GM06990 (cell line): ENCODE data around the gene NLE1.

Experiments used
- DNase-seq: peaks from one replicate; pipeline ENCODE4 v3.0.0-alpha.2; 2011; ENCODE audit not compliant: insufficient read length; ENCODE audit errors: extremely low read depth
- H3K27me3 ChIP-seq: replicated peaks from 2 replicates; pipeline ENCODE4 v1.6.0; 2011; ENCODE audit warnings: low read length; ENCODE audit not compliant: control insufficient read depth, insufficient read depth
- H3K36me3 ChIP-seq: 2 replicates; pipeline ENCODE4 v1.5.1; 2011; ENCODE audit warnings: low read length; ENCODE audit not compliant: control insufficient read depth, insufficient read depth
- H3K4me3 ChIP-seq: replicated peaks from 2 replicates; pipeline ENCODE4 v1.5.1; 2011; ENCODE audit warnings: low read depth, mild to moderate bottlenecking, control low read depth, low read length
- CTCF ChIP-seq: IDR thresholded peaks from 2 replicates; pipeline ENCODE4 v1.5.1; 2011; ENCODE audit warnings: low read length, control low read depth, mild to moderate bottlenecking, inconsistent platforms; ENCODE audit not compliant: insufficient read depth, poor library complexity, severe bottlenecking

The NLE1 gene

GRCh38 chr17:35142467-35142796 is 329 bp upstream of the NLE1 start:
- no peak for DNase-seq
- no peaks in the 10 kb centered on the region; the same call in 1 of the 2 replicates for H3K27me3 ChIP-seq

GRCh38 chr17:35138218-35138617 is 3.9 kb downstream of the NLE1 start:
- no peak overlapping the region for H3K4me3 ChIP-seq
- H3K27me3 ChIP-seq = no peaks in the 10 kb centered on the region
- peaks cover 34% of the 10 kb centered on the region for H3K36me3 ChIP-seq
- no peak for DNase-seq
- TF ChIP-seq CTCF = no peak

More at GRCh38 chr17:35142467-35142796, 329 bp upstream of the NLE1 start:
- TF ChIP-seq CTCF = no peak
- peaks cover 9% of the 10 kb centered on the region for H3K36me3 ChIP-seq
- no peak overlapping the region for H3K4me3 ChIP-seq

GRCh38 chr17:35135322-35135721 is 6.8 kb downstream of the NLE1 start:
- H3K36me3 ChIP-seq = peaks cover 51% of the 10 kb centered on the region
- no peaks in the 10 kb centered on the region for H3K27me3 ChIP-seq
- no peak overlapping the region for H3K4me3 ChIP-seq
- DNase-seq = no peak
- no peak for TF ChIP-seq CTCF

- no peak for DNase-seq
- peaks cover 42% of the 10 kb centered on the region for H3K36me3 ChIP-seq
- no peak overlapping the region for H3K4me3 ChIP-seq
- no peak for TF ChIP-seq CTCF
- H3K27me3 ChIP-seq = no peaks in the 10 kb centered on the region
These were observed 9.1 kb downstream of the NLE1 start for GRCh38 chr17:35132816-35133550.

GRCh38 chr17:35132099-35132498 is 10.0 kb downstream of the NLE1 start:
- TF ChIP-seq CTCF = no peak
- Histone ChIP-seq H3K4me3 (no peak overlapping the region), H3K27me3 (no peaks in the 10 kb centered on the region), H3K36me3 (peaks cover 39% of the 10 kb centered on the region)
- DNase-seq = no peak

- Histone ChIP-seq H3K36me3 (peaks cover 28% of the 10 kb centered on the region), H3K27me3 (no peaks in the 10 kb centered on the region), H3K4me3 (no peak overlapping the region)
- no peak for DNase-seq
- TF ChIP-seq CTCF = no peak
These were observed 11.7 kb downstream of the NLE1 start for GRCh38 chr17:35130392-35130791.
